A375 (cell line): ENCODE data around the gene ARHGEF40. TPM values are rescaled to one million over a fixed set of nuclear protein-coding genes. Genes with fewer than 3 reads are reported as not detected.

Experiments
- small RNA-seq: library from RNA; depleted of rRNA; stranded (forward); fragments of <200 nt; gene quantifications from one replicate; pipeline ENCODE3, GENCODE V24; 2014
- total RNA-seq: library from RNA; depleted of rRNA; stranded (reverse); fragments of >200 nt; shearing (Covaris generic); gene quantifications from 2 replicates; pipeline ENCODE4 v1.2.3, GENCODE V29; 2014; rRNA removed

The ARHGEF40 gene
- 25.5 and 27.5 TPM in 2 replicates for total RNA-seq

DNA sequence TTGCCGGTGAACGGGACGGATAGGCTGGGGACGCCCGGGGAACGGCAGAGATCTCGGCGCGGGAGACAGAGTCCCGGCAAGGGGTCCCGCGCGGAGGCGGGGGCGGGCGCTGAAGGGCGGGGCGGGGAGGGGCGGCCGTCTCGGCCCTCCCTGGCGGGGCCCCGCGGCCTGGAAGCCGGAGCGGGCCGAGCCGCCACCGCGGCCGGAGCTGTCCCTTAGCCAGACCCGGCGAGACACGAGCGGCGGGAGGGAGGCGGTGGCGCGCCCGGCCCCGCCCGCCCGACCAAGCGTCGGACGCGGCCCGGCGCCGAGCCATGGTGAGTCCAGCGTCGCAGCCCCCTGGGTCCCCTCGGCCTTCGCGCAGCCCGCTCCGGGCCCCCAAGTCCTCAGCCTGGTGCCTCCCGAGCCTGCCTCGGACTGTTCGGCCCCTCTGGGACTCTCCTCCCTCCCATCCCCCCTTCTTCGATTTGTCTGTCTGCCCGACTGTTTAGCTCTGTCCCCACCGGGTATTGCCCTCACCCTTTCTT lies at the start of gene ARHGEF40:
ARHGEF40 (plus strand) TSS at position 222 of the 527 bp plus-strand sequence; CDS start at position 315, 93 bp downstream.

DNA sequence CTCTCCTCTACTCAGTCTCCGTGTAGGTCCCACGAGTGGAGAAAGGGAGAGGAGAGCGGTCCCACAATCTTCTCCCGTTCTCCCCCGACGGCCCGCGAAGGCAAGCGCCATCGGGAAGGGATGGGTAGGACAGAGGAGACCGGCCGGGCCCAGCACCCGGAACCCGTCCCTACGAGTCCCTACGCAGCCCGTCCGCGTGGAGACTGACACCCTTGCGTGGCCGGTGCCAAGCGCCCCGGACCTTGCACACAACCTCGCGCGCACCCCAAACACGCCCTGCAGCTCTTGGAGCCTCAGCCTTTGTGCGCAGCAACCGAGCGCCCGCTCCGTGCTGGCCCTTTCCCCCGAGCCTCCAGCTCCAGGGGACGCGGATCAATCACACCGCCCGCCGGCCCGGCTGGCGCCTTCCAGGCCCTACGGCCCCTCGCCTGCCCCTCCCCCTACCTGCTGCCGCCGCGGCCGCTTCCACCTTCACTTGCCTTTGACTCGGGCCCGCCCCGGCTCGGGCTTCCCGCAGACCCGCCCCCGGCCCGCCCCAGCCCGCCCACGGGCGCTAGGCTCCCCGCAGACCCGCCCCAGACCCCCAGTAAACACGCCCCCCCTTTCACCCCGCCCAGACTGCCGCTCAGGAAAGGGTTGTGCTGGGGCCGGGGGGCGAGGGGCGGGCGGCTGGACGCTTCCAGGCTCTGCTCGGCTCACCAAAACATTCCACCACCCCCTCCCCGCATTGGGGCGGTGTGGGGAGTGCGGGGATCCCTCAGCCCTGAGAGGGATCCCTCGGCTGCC lies 45.3 kb upstream of the ARHGEF40 start, which contains the start of gene NDRG2:
NDRG2 (minus strand) TSS at position 477 of the 786 bp plus-strand sequence. CDS start 1,746 bp downstream, outside the sequence.

DNA sequence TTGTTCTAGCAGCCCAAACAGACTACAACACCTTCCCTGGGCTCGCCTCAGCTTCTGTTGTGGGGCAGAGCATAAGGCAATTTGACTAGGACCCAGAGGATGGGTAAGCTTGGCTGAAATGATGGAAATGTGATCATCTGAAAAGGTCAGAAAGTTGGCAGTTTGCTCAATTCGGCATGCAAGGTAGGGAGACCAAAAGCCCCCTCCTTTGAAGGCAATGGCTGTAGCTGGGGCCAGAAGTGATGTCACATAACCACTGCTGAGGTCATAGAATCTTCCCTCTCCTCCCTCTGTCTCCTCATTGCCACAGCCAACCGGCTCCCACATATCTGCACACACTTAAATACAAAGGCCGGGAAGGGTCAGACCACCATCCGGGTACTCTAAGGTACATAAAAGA lies 40.2 kb upstream of the ARHGEF40 start, which contains the start of gene TPPP2:
TPPP2 (plus strand) TSS at position 301 of the 400 bp plus-strand sequence. CDS start 365 bp downstream, outside the sequence.

DNA sequence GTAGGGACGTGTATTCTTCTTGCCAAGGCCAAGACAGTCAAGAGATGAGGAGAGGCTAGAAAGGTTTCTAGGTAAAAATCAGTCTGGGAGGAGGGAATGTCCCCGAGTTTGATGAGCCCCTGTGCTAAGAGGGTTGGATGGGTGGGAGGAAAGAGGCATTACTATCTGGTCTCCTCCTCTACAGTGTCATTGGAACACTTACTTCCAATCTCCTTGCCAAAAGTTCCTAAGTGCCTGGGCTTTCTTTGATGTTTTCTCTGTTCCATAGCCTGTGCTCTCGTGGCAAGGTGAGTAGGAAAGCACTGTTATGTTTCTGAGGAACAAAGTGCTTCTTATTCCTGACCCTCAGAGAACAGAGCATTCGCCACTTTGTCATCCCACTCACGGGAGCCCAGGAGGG lies 35.4 kb upstream of the ARHGEF40 start, which contains the start of gene RNASE13:
RNASE13 (minus strand) TSS at position 101 of the 400 bp plus-strand sequence. CDS start 519 bp downstream, outside the sequence.

DNA sequence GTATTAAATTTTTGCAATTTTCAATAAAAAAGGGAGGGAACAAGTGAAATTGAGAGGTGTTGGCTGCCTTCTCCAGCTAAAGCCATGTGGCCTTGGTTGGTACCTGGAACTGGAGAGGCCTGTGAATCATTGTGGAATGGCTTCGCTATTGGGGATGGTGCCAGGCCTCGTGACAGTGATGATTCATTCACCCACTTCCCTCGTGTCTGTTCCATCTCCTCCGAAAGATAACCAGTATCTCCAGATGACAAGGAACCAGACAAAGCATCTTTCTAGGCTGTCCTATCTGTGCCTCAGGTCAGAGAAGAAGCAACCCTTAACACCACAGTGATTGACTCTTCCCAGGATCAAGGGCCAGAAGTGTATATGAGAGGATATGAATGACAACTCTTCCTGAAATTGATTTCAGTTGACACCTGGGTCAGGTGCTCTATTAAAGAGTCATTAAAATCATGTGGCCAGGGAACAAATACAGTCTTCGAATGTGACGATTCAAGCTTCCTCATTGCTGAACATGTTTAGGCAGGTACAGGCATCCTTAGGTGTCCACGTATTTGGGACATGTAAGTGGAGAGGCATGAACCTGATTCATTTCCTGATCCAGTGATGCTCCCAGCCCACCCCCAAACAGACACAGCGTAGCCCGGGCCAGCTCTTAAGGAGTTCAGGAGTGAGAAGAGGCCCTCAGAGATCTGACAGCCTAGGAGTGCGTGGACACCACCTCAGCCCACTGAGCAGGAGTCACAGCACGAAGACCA lies 28.2 kb upstream of the ARHGEF40 start, which contains the start of gene RNASE7:
RNASE7 (plus strand) TSS at position 687 of the 758 bp plus-strand sequence. CDS start 631 bp downstream, outside the sequence.

GRCh38 chr14:21057803-21058675 lies 12.1 kb upstream of the ARHGEF40 start, which contains the start of gene RNASE8:
RNASE8 (plus strand) TSS chr14:21057822; CDS start chr14:21057893, 71 bp downstream.

GRCh38 chr14:21098076-21098891 lies 28.2 kb downstream of the ARHGEF40 start, which contains the start of gene ZNF219:
ZNF219 (minus strand) TSS chr14:21098655; CDS start chr14:21093591, 5,064 bp downstream.

GRCh38 chr14:21100931-21101330 lies 30.8 kb downstream of the ARHGEF40 start, which contains the start of gene TMEM253:
TMEM253 (plus strand) TSS chr14:21101066; CDS start chr14:21101344, 278 bp downstream.

Small RNAs within 50 kb of the gene (small RNA-seq; reads per million reads assigned to genes)
- gene RNU6-252P, result not detected

Other genes with a start within 250 kb of the ARHGEF40 start
- not detected in 2 replicates for gene RNASE3, start 178.9 kb upstream of the ARHGEF40 start, total RNA-seq
- not detected in 2 replicates for gene RNASE2, start 114.8 kb upstream of the ARHGEF40 start, total RNA-seq
- 77.0 and 88.5 TPM in 2 replicates for gene METTL17, start 80.3 kb upstream of the ARHGEF40 start, total RNA-seq
- gene SLC39A2, start 71.0 kb upstream of the ARHGEF40 start, total RNA-seq, result not detected in 2 replicates
- 3.4 and 4.2 TPM in 2 replicates for gene NDRG2, start 45.2 kb upstream of the ARHGEF40 start, total RNA-seq
- not detected in 2 replicates for gene TPPP2, start 40.1 kb upstream of the ARHGEF40 start, total RNA-seq
- gene RNASE13, start 35.5 kb upstream of the ARHGEF40 start, total RNA-seq, result not detected in 2 replicates
- gene RNASE7, start 27.9 kb upstream of the ARHGEF40 start, total RNA-seq, result not detected in 2 replicates
- not detected in 2 replicates for gene RNASE8, start 12.5 kb upstream of the ARHGEF40 start, total RNA-seq
- 4.4 and 7.0 TPM in 2 replicates for gene ZNF219, start 28.4 kb downstream of the ARHGEF40 start, total RNA-seq
- 0.53 TPM in 1 of 2 replicates, not detected in the other for gene TMEM253, start 30.8 kb downstream of the ARHGEF40 start, total RNA-seq
- not detected in 2 replicates for gene OR5AU1, start 85.8 kb downstream of the ARHGEF40 start, total RNA-seq
- gene HNRNPC, start 199.1 kb downstream of the ARHGEF40 start, total RNA-seq, result 780 and 859 TPM in 2 replicates
- not detected in 2 replicates for gene RPGRIP1, start 209.8 kb downstream of the ARHGEF40 start, total RNA-seq